Activated T-cell treated with anti-CD3 and anti-CD28 coated beads for 48 hours (primary cell): ENCODE data around the gene AOAH.

Experiments used
- DNase-seq: peaks from one replicate; pipeline ENCODE4 v3.0.0-alpha.2; 2020; ENCODE audit warnings: low read depth

AOAH gene

DNA sequence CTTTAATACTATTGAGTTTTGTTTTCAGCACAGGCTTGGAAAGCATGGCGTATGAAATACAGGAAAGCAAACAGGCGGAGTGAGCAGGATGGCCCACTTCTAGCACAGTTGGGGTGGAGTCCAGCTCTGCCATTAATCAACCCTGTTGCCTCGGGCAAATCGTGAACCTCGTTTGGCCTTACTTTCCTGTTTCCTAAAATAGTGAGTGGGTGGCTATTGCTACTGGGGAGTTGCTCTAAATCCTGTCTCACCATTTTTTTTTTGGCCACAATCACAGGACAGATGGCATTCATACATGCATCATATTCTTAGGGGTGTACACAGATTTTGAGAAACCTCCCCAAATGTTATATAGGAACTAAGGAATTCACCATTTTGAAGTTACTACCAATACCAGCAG, 176.9 kb downstream of the AOAH start:
- DNase-seq, result no peak

GRCh38 chr7:36546331-36546730, 178.0 kb downstream of the AOAH start:
- DNase-seq, result no peak

- DNase-seq, result no peak
Measured at GRCh38 chr7:36545291-36545690, 179.0 kb downstream of the AOAH start.

DNA sequence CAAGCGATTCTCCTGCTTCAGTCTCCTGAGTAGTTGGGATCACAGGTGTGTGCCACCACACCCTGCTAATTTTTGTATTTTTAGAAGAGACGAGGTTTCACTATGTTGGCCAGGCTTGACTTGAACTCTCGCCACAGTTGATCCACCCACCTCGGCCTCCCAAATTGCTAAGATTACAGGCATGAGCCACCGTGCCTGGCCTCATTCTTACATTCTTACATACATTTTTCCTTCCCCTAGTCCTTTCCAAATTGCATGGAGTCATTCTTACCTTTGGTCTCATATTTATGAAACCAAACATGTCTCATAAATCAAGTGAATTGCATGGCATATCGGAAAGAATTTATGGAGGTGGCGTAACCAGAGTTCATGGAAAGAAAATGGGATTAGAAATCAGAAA, 186.2 kb downstream of the AOAH start:
- DNase-seq, result no peak

DNA sequence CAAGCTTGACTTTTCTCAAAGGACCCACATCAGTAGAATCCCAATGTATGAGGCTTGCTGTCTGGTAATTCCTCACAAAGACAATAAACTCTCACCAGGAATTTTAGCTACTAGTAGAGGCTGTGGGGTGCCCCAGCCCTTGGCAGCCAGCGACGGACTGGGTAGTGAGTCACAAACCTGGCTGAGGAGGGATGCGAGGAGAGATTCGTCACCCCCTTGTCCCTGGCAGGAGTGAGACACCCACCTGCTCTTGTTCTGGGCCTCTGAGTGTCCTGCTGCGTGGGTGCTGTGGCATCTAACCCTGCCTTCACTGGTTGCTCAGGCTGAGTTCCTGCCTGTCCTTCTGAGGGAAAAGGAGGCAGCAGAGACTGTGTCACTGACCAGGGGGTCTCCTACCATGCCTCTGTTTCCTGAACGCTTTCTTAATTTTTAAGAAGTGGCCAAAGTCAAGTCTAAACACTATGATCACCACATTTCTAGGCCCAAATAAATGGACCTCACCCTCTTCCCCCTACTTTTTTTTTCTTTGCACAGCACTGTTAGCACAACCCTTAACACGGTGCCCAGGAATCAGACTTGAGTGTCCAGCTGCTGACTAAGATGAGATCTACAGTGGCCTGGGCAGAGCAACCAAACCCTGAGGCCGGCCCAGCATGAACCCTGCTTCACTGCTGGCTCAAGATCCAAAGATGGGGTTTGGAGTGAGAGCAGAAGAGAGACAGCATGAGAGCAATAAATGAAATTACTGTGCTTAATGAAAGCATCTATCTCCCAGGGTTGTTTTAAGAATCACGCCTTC, 188.2 kb downstream of the AOAH start:
- no peak for DNase-seq

- no peak for DNase-seq
Measured at GRCh38 chr7:36533717-36534116, 190.6 kb downstream of the AOAH start.

GRCh38 chr7:36532981-36533499, 191.3 kb downstream of the AOAH start:
- no peak for DNase-seq

GRCh38 chr7:36531951-36532350, 192.3 kb downstream of the AOAH start:
- DNase-seq, result no peak

- no peak for DNase-seq
Measured at GRCh38 chr7:36530456-36530855, 193.8 kb downstream of the AOAH start.

GRCh38 chr7:36527549-36527913, 196.8 kb downstream of the AOAH start:
- no peak for DNase-seq

DNA sequence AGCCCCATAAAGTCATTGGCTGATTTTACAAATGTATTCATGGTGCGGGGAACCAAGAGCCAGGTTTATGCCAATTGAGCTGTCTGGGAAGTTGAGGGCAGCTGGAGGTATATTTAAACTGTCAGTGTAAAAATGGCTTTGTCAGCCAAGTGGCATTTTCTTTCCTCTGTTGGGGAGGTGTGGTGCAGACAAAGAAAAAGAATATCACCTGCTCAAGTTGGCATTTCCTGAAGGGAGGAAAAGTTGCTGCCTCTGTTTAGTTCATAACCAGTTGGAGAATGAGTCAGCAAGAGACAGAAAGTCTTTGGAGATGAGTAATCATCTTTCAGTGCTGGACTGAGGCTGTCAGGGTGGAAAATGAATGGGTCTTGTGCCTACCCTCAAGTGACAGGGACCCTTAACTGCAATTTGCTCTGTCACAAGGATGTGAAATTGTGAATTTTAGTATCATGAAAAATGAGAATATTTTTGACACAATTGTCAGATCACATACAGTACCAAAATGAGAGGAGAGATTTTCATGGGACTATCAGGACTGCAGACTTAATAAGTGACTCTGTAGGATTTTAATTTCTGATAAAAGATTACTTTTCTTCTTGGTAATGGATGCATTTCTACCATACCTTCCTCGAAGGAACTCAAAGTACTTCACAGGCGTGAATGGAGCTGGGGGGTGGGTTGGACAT, 197.3 kb downstream of the AOAH start:
- DNase-seq, result no peak

GRCh38 chr7:36523371-36524101, 200.8 kb downstream of the AOAH start:
- no peak for DNase-seq

GRCh38 chr7:36522453-36523007, 201.8 kb downstream of the AOAH start:
- no peak for DNase-seq

- no peak for DNase-seq
Measured at GRCh38 chr7:36521911-36522310, 202.4 kb downstream of the AOAH start.

DNA sequence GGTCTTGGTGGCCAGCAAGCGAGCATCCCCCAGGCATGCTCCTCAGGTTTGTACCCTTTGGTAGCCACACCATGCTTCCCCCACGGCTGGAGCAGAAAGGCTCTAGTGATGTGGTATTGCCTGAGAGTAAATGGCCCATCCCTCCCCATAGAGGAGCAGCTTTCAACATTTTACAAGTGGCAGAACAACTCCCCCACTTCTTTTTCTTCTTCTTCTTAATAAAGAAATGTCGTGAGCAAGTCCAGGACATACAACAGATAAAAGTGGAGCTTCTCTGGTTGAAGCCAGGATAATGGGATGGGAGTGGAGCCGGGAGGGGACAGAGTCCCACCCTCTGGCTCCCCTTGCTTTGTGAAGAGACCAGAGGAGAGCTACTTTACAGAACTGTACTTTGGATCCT, 203.2 kb downstream of the AOAH start:
- no peak for DNase-seq

DNA sequence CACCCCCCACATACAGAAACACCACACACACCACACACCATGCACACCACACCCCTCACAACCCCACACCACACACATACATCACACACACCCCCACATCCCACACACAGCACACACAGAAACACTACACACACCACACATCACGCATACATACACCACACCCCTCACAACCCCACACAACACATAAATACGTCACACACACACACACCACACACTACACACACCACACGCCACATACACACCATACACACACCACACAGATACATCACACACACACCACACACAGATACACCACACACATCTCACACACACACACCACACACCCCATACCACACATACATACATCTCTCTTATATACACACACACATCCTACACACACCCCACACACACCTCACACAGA, 208.4 kb downstream of the AOAH start:
- DNase-seq, result no peak

DNA sequence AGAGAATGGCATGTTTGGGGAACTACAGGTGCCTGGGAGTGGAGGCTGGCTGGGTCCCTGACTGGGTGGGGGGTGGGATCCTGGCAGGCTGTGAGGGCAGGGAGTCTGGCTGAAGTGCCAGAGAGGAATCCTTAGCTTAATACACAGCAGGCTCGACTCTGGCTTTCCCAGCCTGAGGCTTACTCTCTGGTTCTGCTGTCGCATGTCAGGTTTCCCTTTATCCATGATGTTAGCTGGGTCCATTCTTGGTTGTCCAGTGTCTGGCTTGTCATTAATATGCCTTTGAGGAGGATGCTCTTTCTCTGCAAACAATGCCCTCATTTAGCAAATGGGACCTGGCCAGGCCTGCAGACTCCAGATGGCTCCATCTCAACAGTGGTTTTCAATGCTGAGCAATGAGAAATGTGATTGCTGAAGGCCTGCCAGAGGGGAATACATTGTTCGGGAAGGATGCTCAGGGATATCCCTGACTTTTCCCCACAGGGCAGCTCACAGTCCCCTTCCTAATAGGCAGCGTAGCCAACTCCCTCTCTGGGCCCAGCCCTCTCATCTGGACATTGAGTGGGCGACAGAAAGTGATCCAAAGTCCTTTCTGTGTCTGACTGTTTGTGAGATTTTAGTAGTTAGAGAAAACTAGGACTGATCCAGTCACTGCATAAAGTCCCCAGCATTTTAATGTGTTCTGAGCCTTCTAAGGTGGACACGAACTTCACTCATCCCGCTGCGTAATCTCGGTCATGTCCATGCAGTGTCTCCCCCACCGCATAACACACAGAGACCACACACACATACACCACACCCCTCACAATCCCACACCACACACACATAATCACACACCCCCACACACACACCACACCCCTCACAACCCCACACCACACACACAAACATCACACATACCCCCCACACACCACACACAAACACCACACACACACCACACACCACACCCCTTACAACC, 209.7 kb downstream of the AOAH start:
- DNase-seq, result no peak

GRCh38 chr7:36513393-36513792, 210.9 kb downstream of the AOAH start:
- no peak for DNase-seq

DNA sequence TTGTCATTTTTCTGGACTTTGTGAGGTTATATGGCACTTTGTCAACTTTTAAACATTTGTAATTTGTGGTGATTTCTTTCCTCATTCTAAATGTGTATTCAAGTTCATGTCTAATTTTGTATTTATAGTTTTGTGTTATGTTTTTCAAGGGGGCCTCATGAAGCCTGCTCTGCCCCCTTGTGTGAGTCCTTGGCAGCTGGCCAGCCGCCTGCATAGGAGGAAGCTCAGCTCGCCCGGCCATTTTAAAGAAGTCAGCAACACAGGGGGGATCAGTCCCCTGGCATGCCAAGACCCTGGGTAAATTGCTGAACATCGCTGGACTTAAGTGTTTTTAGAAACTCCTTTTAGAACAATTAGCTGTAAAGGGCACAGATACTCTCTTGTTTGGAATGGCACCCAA, 211.7 kb downstream of the AOAH start:
- DNase-seq, result no peak

DNA sequence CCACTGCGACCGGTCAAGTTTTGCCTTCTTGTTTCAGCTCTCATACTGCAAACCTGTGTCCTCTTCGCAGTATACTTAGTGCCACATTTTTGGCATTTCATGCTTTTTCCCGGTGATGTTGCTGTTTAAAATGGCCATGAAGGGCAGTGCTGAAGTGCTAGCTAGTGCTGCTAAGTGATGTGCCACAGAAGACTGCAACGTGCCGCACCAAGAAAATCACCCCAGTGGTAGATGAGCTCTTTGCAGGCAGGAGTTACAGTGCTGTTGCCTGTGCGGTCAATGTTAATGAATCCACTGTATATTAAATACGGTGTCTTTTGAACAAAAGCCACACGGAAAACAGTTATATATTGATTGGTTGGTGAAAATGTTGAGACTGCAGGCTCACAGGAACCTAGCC, 214.3 kb downstream of the AOAH start:
- no peak for DNase-seq
